GM23338 (cell line): Measurements from ENCODE around the gene CENPK. TPM values are rescaled to one million over a fixed set of nuclear protein-coding genes. Genes with fewer than 3 reads are reported as not detected.

Experiments used
- ATAC-seq: fragments of 200-7000 bp; cut with Tn5 transposase; 3 replicates; pipeline ENCODE4 v1.9.1; 2020
- DNase-seq: peaks from one replicate; pipeline ENCODE4 v3.0.0-alpha.2; 2015; ENCODE audit warnings: low spot score
- H2AFZ ChIP-seq: fragments of 200-600 bp; sonication (generic); 2 replicates; pipeline ENCODE4 v1.8.0; 2016; ENCODE audit warnings: antibody characterized with exemption, mild to moderate bottlenecking, moderate library complexity
- H3F3A ChIP-seq: fragments of 200-600 bp; sonication (generic); replicated peaks from 2 replicates; pipeline ENCODE4 v1.8.0; 2017; ENCODE audit warnings: antibody characterized with exemption, mixed run types, low read depth
- H3K27ac ChIP-seq: fragments of 200-600 bp; sonication (generic); 2 replicates; pipeline ENCODE4 v1.6.1; 2016; ENCODE audit warnings: low read depth
- H3K27me3 ChIP-seq: fragments of 200-600 bp; sonication (generic); 2 replicates; pipeline ENCODE4 v1.8.0; 2016; ENCODE audit warnings: mild to moderate bottlenecking, mixed run types, moderate library complexity; ENCODE audit not compliant: insufficient read depth
- H3K36me3 ChIP-seq: fragments of 200-600 bp; sonication (generic); 2 replicates; pipeline ENCODE4 v1.8.0; 2016; ENCODE audit warnings: mild to moderate bottlenecking; ENCODE audit not compliant: insufficient read depth
- H3K4me1 ChIP-seq: fragments of 200-600 bp; sonication (generic); 2 replicates; pipeline ENCODE4 v1.8.0; 2016; ENCODE audit warnings: mild to moderate bottlenecking, moderate library complexity; ENCODE audit not compliant: insufficient read depth
- H3K4me2 ChIP-seq: fragments of 200-600 bp; sonication (generic); 2 replicates; pipeline ENCODE4 v1.7.1; 2017; ENCODE audit warnings: mixed run types
- H3K4me3 ChIP-seq: fragments of 200-600 bp; sonication (generic); 2 replicates; pipeline ENCODE4 v1.6.1; 2016; ENCODE audit warnings: mixed run types
- H3K79me2 ChIP-seq: fragments of 200-600 bp; sonication (generic); replicated peaks from 2 replicates; pipeline ENCODE4 v1.8.0; 2017; ENCODE audit warnings: mild to moderate bottlenecking; ENCODE audit not compliant: insufficient read depth
- H3K9me2 ChIP-seq: fragments of 200-600 bp; sonication (generic); 2 replicates; pipeline ENCODE4 v1.8.0; 2017; ENCODE audit not compliant: insufficient read depth
- H4K20me1 ChIP-seq: fragments of 200-600 bp; sonication (generic); replicated peaks from 2 replicates; pipeline ENCODE4 v1.8.0; 2017; ENCODE audit warnings: mild to moderate bottlenecking; ENCODE audit not compliant: insufficient read depth
- H3K27ac Mint-ChIP-seq: 2 replicates; pipeline ENCODE4 v1.8.0; 2020; ENCODE audit warnings: inconsistent platforms, mild to moderate bottlenecking, moderate library complexity, mixed read lengths
- H3K27me3 Mint-ChIP-seq: 3 replicates; pipeline ENCODE4 v1.8.0; 2022; ENCODE audit warnings: low read depth, mild to moderate bottlenecking, moderate library complexity, mixed read lengths, inconsistent platforms; ENCODE audit not compliant: insufficient read depth, poor library complexity
- H3K36me3 Mint-ChIP-seq: 3 replicates; pipeline ENCODE4 v1.8.0; 2021; ENCODE audit warnings: low read depth, mild to moderate bottlenecking, inconsistent platforms, moderate library complexity, mixed read lengths
- H3K4me1 Mint-ChIP-seq: 3 replicates; pipeline ENCODE4 v1.8.0; 2020; ENCODE audit warnings: mild to moderate bottlenecking, inconsistent platforms, mixed read lengths
- H3K4me3 Mint-ChIP-seq: 3 replicates; pipeline ENCODE4 v1.8.0; 2021; ENCODE audit warnings: moderate library complexity, mild to moderate bottlenecking, inconsistent platforms, mixed read lengths
- H3K9me3 Mint-ChIP-seq: 3 replicates; pipeline ENCODE4 v1.8.0; 2020; ENCODE audit warnings: moderate library complexity, mild to moderate bottlenecking, inconsistent platforms, mixed read lengths
- CREB1 ChIP-seq: fragments of 250-450 bp; sonication (Bioruptor Pico); IDR thresholded peaks from 2 replicates; pipeline ENCODE4 v1.5.0; 2020; ENCODE audit warnings: low read depth, mild to moderate bottlenecking, moderate library complexity
- EZH2 ChIP-seq: fragments of 200-600 bp; sonication (generic); IDR thresholded peaks from one replicate; pipeline ENCODE4 v1.8.0; 2017; ENCODE audit warnings: antibody characterized with exemption, mild to moderate bottlenecking, low read depth; ENCODE audit not compliant: unreplicated experiment
- EZH2phosphoT487 ChIP-seq: fragments of 200-600 bp; sonication (generic); IDR thresholded peaks from one replicate; pipeline ENCODE4 v1.8.1; 2018; ENCODE audit warnings: antibody characterized with exemption; ENCODE audit not compliant: unreplicated experiment
- JUNB ChIP-seq: IDR thresholded peaks from one replicate; pipeline ENCODE4 v1.6.1; 2016; ENCODE audit warnings: antibody characterized with exemption; ENCODE audit not compliant: unreplicated experiment
- NANOG ChIP-seq: IDR thresholded peaks from 2 replicates; pipeline ENCODE4 v1.6.1; 2016; ENCODE audit warnings: antibody characterized with exemption, borderline replicate concordance
- POLR2AphosphoS5 ChIP-seq: IDR thresholded peaks from 2 replicates; pipeline ENCODE4 v1.6.1; 2016; ENCODE audit warnings: antibody characterized with exemption, low read depth
- STAT1 ChIP-seq: IDR thresholded peaks from one replicate; pipeline ENCODE4 v1.6.1; 2016; ENCODE audit warnings: antibody characterized with exemption; ENCODE audit not compliant: unreplicated experiment
- ZNF114 ChIP-seq: fragments of 250-450 bp; sonication (Bioruptor Pico); IDR thresholded peaks from 2 replicates; pipeline ENCODE4 v1.5.0; 2020; ENCODE audit warnings: mild to moderate bottlenecking, moderate library complexity
- ZNF331 ChIP-seq: fragments of 250-450 bp; sonication (Bioruptor Pico); IDR thresholded peaks from 2 replicates; pipeline ENCODE4 v1.5.0; 2020; ENCODE audit warnings: low read depth, mild to moderate bottlenecking, moderate library complexity
- polyA plus RNA-seq: library from polyadenylated mRNA; unstranded; fragments of >200 nt; fragmentation: Nextera tagmentation; extraction: Ambion mirVana; gene quantifications from 2 replicates; pipeline ENCODE4 v1.2.1, GENCODE V29; 2016
- total RNA-seq: library from RNA; depleted of rRNA; stranded (reverse); fragments of >200 nt; shearing (Covaris generic); gene quantifications from 2 replicates; pipeline ENCODE4 v1.2.3, GENCODE V29; 2014
- TF ChIP-seq, protein P1 (sequence below): fragments of 250-450 bp; sonication (Bioruptor Pico); IDR thresholded peaks from 2 replicates; pipeline ENCODE4 v1.5.0; 2020; ENCODE audit warnings: mild to moderate bottlenecking, moderate library complexity
- TF ChIP-seq, protein P2 (sequence below), 2 experiments: fragments of 200-600 bp in 1 of 2; sonication (generic) in 1 of 2; conservative IDR thresholded peaks; 2 replicates each; pipeline versions ENCODE4 v1.5.1 to v1.6.1; 2016 to 2017; ENCODE audit warnings: antibody characterized with exemption in 2 of 2, low read depth in 2 of 2, mild to moderate bottlenecking in 2 of 2, moderate library complexity in 1 of 2
- TF ChIP-seq, protein P3 (sequence below): IDR thresholded peaks from one replicate; pipeline ENCODE4 v1.6.1; 2018; ENCODE audit warnings: antibody characterized with exemption; ENCODE audit not compliant: unreplicated experiment
- TF ChIP-seq, protein P4 (sequence below): IDR thresholded peaks from 2 replicates; pipeline ENCODE4 v1.6.1; 2016; ENCODE audit warnings: antibody characterized with exemption

Gene CENPK
- total and polyA plus RNA-seq, 2 experiments from 2014 or later = 50.2 to 137 TPM

DNA sequence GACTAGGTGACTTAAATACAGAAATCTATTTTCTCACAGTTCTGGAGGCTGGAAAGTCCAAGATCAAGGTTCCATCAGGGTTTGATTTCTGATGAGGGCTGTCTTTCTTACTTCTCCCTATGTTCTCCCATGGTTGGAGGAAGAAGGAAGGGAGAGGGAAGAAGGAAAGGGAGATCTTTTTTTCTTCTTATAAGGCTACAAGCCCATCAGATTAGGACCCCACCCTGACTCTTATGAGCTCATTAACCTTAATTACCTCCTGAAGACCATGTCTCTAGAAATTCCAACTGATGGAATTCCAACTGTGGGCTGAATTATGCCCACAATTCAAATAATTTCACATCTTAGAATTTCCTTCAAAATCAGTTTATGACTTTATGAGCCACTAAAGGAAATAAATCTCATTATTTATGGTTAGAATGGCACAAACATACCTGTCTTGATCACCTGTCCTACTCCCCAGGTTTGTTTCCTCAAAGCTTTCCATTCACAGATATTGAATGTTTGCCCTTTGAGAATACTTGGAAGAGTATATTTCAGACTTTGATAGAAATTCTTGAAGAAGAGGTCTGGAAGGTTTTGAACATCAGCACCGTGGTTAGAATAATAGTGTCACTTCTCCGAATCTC lies 7.7 kb upstream of the CENPK start:
- Histone ChIP-seq H3K4me1 (no peaks in the 10 kb centered on the region), H3K9me2 (no peaks in the 10 kb centered on the region), H3K79me2 (peaks cover 20% of the 10 kb centered on the region), H3K36me3 (peaks cover 12% of the 10 kb centered on the region; the same call in 1 of the 2 replicates), H3K4me2 (no peak overlapping the region), H3F3A (no peaks in the 10 kb centered on the region), H2AFZ (no peak overlapping the region), H3K27ac (no peak overlapping the region), H4K20me1 (peaks cover 4% of the 10 kb centered on the region; the same call in 1 of the 2 replicates), H3K4me3 (no peak overlapping the region), H3K27me3 (no peaks in the 10 kb centered on the region)
- no peak for TF ChIP-seq NANOG
- TF ChIP-seq, protein P1, sequence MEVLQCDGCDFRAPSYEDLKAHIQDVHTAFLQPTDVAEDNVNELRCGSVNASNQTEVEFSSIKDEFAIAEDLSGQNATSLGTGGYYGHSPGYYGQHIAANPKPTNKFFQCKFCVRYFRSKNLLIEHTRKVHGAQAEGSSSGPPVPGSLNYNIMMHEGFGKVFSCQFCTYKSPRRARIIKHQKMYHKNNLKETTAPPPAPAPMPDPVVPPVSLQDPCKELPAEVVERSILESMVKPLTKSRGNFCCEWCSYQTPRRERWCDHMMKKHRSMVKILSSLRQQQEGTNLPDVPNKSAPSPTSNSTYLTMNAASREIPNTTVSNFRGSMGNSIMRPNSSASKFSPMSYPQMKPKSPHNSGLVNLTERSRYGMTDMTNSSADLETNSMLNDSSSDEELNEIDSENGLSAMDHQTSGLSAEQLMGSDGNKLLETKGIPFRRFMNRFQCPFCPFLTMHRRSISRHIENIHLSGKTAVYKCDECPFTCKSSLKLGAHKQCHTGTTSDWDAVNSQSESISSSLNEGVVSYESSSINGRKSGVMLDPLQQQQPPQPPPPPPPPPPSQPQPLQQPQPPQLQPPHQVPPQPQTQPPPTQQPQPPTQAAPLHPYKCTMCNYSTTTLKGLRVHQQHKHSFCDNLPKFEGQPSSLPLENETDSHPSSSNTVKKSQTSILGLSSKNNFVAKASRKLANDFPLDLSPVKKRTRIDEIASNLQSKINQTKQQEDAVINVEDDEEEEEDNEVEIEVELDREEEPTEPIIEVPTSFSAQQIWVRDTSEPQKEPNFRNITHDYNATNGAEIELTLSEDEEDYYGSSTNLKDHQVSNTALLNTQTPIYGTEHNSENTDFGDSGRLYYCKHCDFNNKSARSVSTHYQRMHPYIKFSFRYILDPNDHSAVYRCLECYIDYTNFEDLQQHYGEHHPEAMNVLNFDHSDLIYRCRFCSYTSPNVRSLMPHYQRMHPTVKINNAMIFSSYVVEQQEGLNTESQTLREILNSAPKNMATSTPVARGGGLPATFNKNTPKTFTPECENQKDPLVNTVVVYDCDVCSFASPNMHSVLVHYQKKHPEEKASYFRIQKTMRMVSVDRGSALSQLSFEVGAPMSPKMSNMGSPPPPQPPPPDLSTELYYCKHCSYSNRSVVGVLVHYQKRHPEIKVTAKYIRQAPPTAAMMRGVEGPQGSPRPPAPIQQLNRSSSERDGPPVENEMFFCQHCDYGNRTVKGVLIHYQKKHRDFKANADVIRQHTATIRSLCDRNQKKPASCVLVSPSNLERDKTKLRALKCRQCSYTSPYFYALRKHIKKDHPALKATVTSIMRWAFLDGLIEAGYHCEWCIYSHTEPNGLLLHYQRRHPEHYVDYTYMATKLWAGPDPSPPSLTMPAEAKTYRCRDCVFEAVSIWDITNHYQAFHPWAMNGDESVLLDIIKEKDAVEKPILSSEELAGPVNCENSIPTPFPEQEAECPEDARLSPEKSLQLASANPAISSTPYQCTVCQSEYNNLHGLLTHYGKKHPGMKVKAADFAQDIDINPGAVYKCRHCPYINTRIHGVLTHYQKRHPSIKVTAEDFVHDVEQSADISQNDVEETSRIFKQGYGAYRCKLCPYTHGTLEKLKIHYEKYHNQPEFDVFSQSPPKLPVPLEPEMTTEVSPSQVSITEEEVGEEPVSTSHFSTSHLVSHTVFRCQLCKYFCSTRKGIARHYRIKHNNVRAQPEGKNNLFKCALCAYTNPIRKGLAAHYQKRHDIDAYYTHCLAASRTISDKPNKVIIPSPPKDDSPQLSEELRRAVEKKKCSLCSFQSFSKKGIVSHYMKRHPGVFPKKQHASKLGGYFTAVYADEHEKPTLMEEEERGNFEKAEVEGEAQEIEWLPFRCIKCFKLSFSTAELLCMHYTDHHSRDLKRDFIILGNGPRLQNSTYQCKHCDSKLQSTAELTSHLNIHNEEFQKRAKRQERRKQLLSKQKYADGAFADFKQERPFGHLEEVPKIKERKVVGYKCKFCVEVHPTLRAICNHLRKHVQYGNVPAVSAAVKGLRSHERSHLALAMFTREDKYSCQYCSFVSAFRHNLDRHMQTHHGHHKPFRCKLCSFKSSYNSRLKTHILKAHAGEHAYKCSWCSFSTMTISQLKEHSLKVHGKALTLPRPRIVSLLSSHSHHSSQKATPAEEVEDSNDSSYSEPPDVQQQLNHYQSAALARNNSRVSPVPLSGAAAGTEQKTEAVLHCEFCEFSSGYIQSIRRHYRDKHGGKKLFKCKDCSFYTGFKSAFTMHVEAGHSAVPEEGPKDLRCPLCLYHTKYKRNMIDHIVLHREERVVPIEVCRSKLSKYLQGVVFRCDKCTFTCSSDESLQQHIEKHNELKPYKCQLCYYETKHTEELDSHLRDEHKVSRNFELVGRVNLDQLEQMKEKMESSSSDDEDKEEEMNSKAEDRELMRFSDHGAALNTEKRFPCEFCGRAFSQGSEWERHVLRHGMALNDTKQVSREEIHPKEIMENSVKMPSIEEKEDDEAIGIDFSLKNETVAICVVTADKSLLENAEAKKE (CRISPR knock-in tag) = no peak
- no peak for TF ChIP-seq EZH2
- no peak for TF ChIP-seq EZH2phosphoT487
- no peak for TF ChIP-seq JUNB
- no peak for TF ChIP-seq STAT1
- TF ChIP-seq ZNF114 (CRISPR knock-in tag) = no peak
- TF ChIP-seq, protein P2, sequence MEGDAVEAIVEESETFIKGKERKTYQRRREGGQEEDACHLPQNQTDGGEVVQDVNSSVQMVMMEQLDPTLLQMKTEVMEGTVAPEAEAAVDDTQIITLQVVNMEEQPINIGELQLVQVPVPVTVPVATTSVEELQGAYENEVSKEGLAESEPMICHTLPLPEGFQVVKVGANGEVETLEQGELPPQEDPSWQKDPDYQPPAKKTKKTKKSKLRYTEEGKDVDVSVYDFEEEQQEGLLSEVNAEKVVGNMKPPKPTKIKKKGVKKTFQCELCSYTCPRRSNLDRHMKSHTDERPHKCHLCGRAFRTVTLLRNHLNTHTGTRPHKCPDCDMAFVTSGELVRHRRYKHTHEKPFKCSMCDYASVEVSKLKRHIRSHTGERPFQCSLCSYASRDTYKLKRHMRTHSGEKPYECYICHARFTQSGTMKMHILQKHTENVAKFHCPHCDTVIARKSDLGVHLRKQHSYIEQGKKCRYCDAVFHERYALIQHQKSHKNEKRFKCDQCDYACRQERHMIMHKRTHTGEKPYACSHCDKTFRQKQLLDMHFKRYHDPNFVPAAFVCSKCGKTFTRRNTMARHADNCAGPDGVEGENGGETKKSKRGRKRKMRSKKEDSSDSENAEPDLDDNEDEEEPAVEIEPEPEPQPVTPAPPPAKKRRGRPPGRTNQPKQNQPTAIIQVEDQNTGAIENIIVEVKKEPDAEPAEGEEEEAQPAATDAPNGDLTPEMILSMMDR (conservative IDR thresholded peaks at IDR 0.05; ENCODE audit: low read depth in 2 of 2) = no peak
- no peak for TF ChIP-seq CREB1 (CRISPR knock-in tag)
- no peak for TF ChIP-seq POLR2AphosphoS5
- TF ChIP-seq, protein P3, sequence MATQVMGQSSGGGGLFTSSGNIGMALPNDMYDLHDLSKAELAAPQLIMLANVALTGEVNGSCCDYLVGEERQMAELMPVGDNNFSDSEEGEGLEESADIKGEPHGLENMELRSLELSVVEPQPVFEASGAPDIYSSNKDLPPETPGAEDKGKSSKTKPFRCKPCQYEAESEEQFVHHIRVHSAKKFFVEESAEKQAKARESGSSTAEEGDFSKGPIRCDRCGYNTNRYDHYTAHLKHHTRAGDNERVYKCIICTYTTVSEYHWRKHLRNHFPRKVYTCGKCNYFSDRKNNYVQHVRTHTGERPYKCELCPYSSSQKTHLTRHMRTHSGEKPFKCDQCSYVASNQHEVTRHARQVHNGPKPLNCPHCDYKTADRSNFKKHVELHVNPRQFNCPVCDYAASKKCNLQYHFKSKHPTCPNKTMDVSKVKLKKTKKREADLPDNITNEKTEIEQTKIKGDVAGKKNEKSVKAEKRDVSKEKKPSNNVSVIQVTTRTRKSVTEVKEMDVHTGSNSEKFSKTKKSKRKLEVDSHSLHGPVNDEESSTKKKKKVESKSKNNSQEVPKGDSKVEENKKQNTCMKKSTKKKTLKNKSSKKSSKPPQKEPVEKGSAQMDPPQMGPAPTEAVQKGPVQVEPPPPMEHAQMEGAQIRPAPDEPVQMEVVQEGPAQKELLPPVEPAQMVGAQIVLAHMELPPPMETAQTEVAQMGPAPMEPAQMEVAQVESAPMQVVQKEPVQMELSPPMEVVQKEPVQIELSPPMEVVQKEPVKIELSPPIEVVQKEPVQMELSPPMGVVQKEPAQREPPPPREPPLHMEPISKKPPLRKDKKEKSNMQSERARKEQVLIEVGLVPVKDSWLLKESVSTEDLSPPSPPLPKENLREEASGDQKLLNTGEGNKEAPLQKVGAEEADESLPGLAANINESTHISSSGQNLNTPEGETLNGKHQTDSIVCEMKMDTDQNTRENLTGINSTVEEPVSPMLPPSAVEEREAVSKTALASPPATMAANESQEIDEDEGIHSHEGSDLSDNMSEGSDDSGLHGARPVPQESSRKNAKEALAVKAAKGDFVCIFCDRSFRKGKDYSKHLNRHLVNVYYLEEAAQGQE = no peak
- no peak for TF ChIP-seq ZNF331
- TF ChIP-seq, protein P4, sequence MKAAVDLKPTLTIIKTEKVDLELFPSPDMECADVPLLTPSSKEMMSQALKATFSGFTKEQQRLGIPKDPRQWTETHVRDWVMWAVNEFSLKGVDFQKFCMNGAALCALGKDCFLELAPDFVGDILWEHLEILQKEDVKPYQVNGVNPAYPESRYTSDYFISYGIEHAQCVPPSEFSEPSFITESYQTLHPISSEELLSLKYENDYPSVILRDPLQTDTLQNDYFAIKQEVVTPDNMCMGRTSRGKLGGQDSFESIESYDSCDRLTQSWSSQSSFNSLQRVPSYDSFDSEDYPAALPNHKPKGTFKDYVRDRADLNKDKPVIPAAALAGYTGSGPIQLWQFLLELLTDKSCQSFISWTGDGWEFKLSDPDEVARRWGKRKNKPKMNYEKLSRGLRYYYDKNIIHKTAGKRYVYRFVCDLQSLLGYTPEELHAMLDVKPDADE = no peak
- Mint-ChIP-seq H3K36me3 (peaks cover 17% of the 10 kb centered on the region; the same call in 2 of the 3 replicates), H3K27me3 (no peaks in the 10 kb centered on the region), H3K27ac (no peak overlapping the region), H3K4me3 (no peak overlapping the region), H3K4me1 (no peaks in the 10 kb centered on the region), H3K9me3 (no peaks in the 10 kb centered on the region)
- DNase-seq (no peak), ATAC-seq (no peak)
